LNCAP (cell line): ENCODE data around the gene ATG5.

Experiments
- CTCF ChIP-seq: fragments of 450-650 bp; IDR thresholded peaks from 2 replicates; pipeline ENCODE4 v1.5.1; 2017; ENCODE audit warnings: mild to moderate bottlenecking

Gene ATG5

GRCh38 chr6:106185615-106186014 is 139.9 kb downstream of the ATG5 start:
- no peak for TF ChIP-seq CTCF

- no peak for TF ChIP-seq CTCF
These were observed 140.9 kb downstream of the ATG5 start for GRCh38 chr6:106184629-106185028.

GRCh38 chr6:106183430-106183829 is 142.1 kb downstream of the ATG5 start:
- no peak for TF ChIP-seq CTCF

- TF ChIP-seq CTCF: no peak
These were observed 143.1 kb downstream of the ATG5 start for GRCh38 chr6:106182455-106182854.

GRCh38 chr6:106181664-106182418 is 143.7 kb downstream of the ATG5 start:
- no peak for TF ChIP-seq CTCF

GRCh38 chr6:106180208-106180607 is 145.4 kb downstream of the ATG5 start:
- no peak for TF ChIP-seq CTCF

GRCh38 chr6:106178900-106179299 is 146.7 kb downstream of the ATG5 start:
- no peak for TF ChIP-seq CTCF

GRCh38 chr6:106177786-106178185 is 147.8 kb downstream of the ATG5 start:
- TF ChIP-seq CTCF: no peak
